ENCODE results near the gene NME9.

The NME9 gene

GRCh38 chr3:138326866-138327595 lies 2.6 kb downstream of the NME9 start:
- FAIRE-seq (no peak), DNase-seq (ENCODE audit: insufficient read length, low spot score) (no peak)
- TF ChIP-seq PAX5 (IDR thresholded peaks at IDR 0.05; ENCODE audit: insufficient read depth, low read length, severe bottlenecking) (no peak), POLR2AphosphoS5 (IDR thresholded peaks at IDR 0.05; ENCODE audit: low read depth, low read length) (no peak), POLR2A (IDR thresholded peaks at IDR 0.05; ENCODE audit: low read depth, low read length) (no peak), TAF1 (IDR thresholded peaks at IDR 0.05; ENCODE audit: low read depth, low read length) (no peak), SPI1 (IDR thresholded peaks at IDR 0.05; ENCODE audit: low read depth, low read length) (no peak), POU2F2 (IDR thresholded peaks at IDR 0.05; ENCODE audit: low read depth, low read length) (no peak)

- TF ChIP-seq POLR2AphosphoS5 (IDR thresholded peaks at IDR 0.05; ENCODE audit: low read depth, low read length) (no peak), PAX5 (IDR thresholded peaks at IDR 0.05; ENCODE audit: insufficient read depth, low read length, severe bottlenecking) (no peak), POU2F2 (IDR thresholded peaks at IDR 0.05; ENCODE audit: low read depth, low read length) (no peak), SPI1 (IDR thresholded peaks at IDR 0.05; ENCODE audit: low read depth, low read length) (no peak), POLR2A (IDR thresholded peaks at IDR 0.05; ENCODE audit: low read depth, low read length) (no peak), TAF1 (IDR thresholded peaks at IDR 0.05; ENCODE audit: low read depth, low read length) (no peak)
- FAIRE-seq (no peak), DNase-seq (ENCODE audit: insufficient read length, low spot score) (no peak)
Observed at GRCh38 chr3:138325990-138326389, 3.7 kb downstream of the NME9 start.

- FAIRE-seq (no peak), DNase-seq (ENCODE audit: insufficient read length, low spot score) (no peak)
- TF ChIP-seq POU2F2 (IDR thresholded peaks at IDR 0.05; ENCODE audit: low read depth, low read length) (no peak), SPI1 (IDR thresholded peaks at IDR 0.05; ENCODE audit: low read depth, low read length) (no peak), TAF1 (IDR thresholded peaks at IDR 0.05; ENCODE audit: low read depth, low read length) (no peak), PAX5 (IDR thresholded peaks at IDR 0.05; ENCODE audit: insufficient read depth, low read length, severe bottlenecking) (no peak), POLR2AphosphoS5 (IDR thresholded peaks at IDR 0.05; ENCODE audit: low read depth, low read length) (no peak), POLR2A (IDR thresholded peaks at IDR 0.05; ENCODE audit: low read depth, low read length) (no peak)
Observed at GRCh38 chr3:138323971-138324370, 5.7 kb downstream of the NME9 start.

- DNase-seq (ENCODE audit: insufficient read length, low spot score) (no peak), FAIRE-seq (no peak)
- TF ChIP-seq POLR2A (IDR thresholded peaks at IDR 0.05; ENCODE audit: low read depth, low read length) (no peak), PAX5 (IDR thresholded peaks at IDR 0.05; ENCODE audit: insufficient read depth, low read length, severe bottlenecking) (no peak), POLR2AphosphoS5 (IDR thresholded peaks at IDR 0.05; ENCODE audit: low read depth, low read length) (no peak), TAF1 (IDR thresholded peaks at IDR 0.05; ENCODE audit: low read depth, low read length) (no peak), POU2F2 (IDR thresholded peaks at IDR 0.05; ENCODE audit: low read depth, low read length) (no peak), SPI1 (IDR thresholded peaks at IDR 0.05; ENCODE audit: low read depth, low read length) (no peak)
Observed at GRCh38 chr3:138317687-138318086, 12.0 kb downstream of the NME9 start.

GRCh38 chr3:138314751-138315150 lies 14.9 kb downstream of the NME9 start:
- FAIRE-seq = no peak
- TF ChIP-seq POLR2AphosphoS5 (IDR thresholded peaks at IDR 0.05; ENCODE audit: low read depth, low read length) (no peak), SPI1 (IDR thresholded peaks at IDR 0.05; ENCODE audit: low read depth, low read length) (no peak), POLR2A (IDR thresholded peaks at IDR 0.05; ENCODE audit: low read depth, low read length) (no peak), PAX5 (IDR thresholded peaks at IDR 0.05; ENCODE audit: insufficient read depth, low read length, severe bottlenecking) (no peak), TAF1 (IDR thresholded peaks at IDR 0.05; ENCODE audit: low read depth, low read length) (no peak), POU2F2 (IDR thresholded peaks at IDR 0.05; ENCODE audit: low read depth, low read length) (no peak)
- DNase-seq (ENCODE audit: insufficient read length, low spot score) = no peak

- TF ChIP-seq POU2F2 (IDR thresholded peaks at IDR 0.05; ENCODE audit: low read depth, low read length) (no peak), PAX5 (IDR thresholded peaks at IDR 0.05; ENCODE audit: insufficient read depth, low read length, severe bottlenecking) (no peak), SPI1 (IDR thresholded peaks at IDR 0.05; ENCODE audit: low read depth, low read length) (no peak), POLR2A (IDR thresholded peaks at IDR 0.05; ENCODE audit: low read depth, low read length) (no peak), TAF1 (IDR thresholded peaks at IDR 0.05; ENCODE audit: low read depth, low read length) (no peak), POLR2AphosphoS5 (IDR thresholded peaks at IDR 0.05; ENCODE audit: low read depth, low read length) (no peak)
- DNase-seq (ENCODE audit: insufficient read length, low spot score) (no peak), FAIRE-seq (no peak)
Observed at GRCh38 chr3:138310494-138310893, 19.2 kb downstream of the NME9 start.

GRCh38 chr3:138308783-138309182 lies 20.9 kb downstream of the NME9 start:
- FAIRE-seq (no peak), DNase-seq (ENCODE audit: insufficient read length, low spot score) (no peak)
- TF ChIP-seq PAX5 (IDR thresholded peaks at IDR 0.05; ENCODE audit: insufficient read depth, low read length, severe bottlenecking) (no peak), POU2F2 (IDR thresholded peaks at IDR 0.05; ENCODE audit: low read depth, low read length) (no peak), POLR2AphosphoS5 (IDR thresholded peaks at IDR 0.05; ENCODE audit: low read depth, low read length) (no peak), TAF1 (IDR thresholded peaks at IDR 0.05; ENCODE audit: low read depth, low read length) (no peak), SPI1 (IDR thresholded peaks at IDR 0.05; ENCODE audit: low read depth, low read length) (no peak), POLR2A (IDR thresholded peaks at IDR 0.05; ENCODE audit: low read depth, low read length) (no peak)

GRCh38 chr3:138307899-138308298 lies 21.8 kb downstream of the NME9 start:
- FAIRE-seq (no peak), DNase-seq (ENCODE audit: insufficient read length, low spot score) (no peak)
- TF ChIP-seq TAF1 (IDR thresholded peaks at IDR 0.05; ENCODE audit: low read depth, low read length) (no peak), POU2F2 (IDR thresholded peaks at IDR 0.05; ENCODE audit: low read depth, low read length) (no peak), SPI1 (IDR thresholded peaks at IDR 0.05; ENCODE audit: low read depth, low read length) (no peak), PAX5 (IDR thresholded peaks at IDR 0.05; ENCODE audit: insufficient read depth, low read length, severe bottlenecking) (no peak), POLR2AphosphoS5 (IDR thresholded peaks at IDR 0.05; ENCODE audit: low read depth, low read length) (no peak), POLR2A (IDR thresholded peaks at IDR 0.05; ENCODE audit: low read depth, low read length) (no peak)

GRCh38 chr3:138303474-138303873 lies 26.2 kb downstream of the NME9 start:
- DNase-seq (ENCODE audit: insufficient read length, low spot score) (no peak), FAIRE-seq (no peak)
- no peak for TF ChIP-seq POLR2AphosphoS5 (IDR thresholded peaks at IDR 0.05; ENCODE audit: low read depth, low read length)
- no peak for TF ChIP-seq SPI1 (IDR thresholded peaks at IDR 0.05; ENCODE audit: low read depth, low read length)
- TF ChIP-seq POU2F2 (IDR thresholded peaks at IDR 0.05; ENCODE audit: low read depth, low read length) = no peak
- TF ChIP-seq PAX5 (IDR thresholded peaks at IDR 0.05; ENCODE audit: insufficient read depth, low read length, severe bottlenecking) = no peak
- no peak for TF ChIP-seq POLR2A (IDR thresholded peaks at IDR 0.05; ENCODE audit: low read depth, low read length)
- TF ChIP-seq TAF1 (IDR thresholded peaks at IDR 0.05; ENCODE audit: low read depth, low read length) = no peak
